Measurements from ENCODE around the gene AMER3.

DNA sequence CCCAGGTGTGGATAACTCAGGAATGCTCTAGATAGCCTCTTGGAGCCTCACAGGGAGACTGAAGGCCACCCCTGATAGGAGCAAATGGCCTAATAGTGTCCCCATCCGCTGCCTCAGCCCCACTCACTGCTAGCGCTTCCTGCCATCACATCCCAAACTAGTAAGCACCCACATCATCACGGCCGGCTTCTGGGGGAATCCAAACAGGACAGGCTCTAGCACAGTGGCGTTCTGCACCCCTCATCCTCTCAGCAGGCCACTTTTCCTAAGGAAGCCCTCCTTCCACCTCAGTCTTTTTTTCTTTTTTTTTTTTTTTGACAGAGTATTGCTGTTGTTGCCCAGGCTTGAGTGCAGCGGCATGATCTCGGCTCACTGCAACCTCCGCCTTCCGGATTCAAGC lies 6.3 kb upstream of the AMER3 start:
- TF ChIP-seq, protein P1, sequence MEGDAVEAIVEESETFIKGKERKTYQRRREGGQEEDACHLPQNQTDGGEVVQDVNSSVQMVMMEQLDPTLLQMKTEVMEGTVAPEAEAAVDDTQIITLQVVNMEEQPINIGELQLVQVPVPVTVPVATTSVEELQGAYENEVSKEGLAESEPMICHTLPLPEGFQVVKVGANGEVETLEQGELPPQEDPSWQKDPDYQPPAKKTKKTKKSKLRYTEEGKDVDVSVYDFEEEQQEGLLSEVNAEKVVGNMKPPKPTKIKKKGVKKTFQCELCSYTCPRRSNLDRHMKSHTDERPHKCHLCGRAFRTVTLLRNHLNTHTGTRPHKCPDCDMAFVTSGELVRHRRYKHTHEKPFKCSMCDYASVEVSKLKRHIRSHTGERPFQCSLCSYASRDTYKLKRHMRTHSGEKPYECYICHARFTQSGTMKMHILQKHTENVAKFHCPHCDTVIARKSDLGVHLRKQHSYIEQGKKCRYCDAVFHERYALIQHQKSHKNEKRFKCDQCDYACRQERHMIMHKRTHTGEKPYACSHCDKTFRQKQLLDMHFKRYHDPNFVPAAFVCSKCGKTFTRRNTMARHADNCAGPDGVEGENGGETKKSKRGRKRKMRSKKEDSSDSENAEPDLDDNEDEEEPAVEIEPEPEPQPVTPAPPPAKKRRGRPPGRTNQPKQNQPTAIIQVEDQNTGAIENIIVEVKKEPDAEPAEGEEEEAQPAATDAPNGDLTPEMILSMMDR (IDR thresholded peaks at IDR 0.05 in 4 of 5, conservative IDR thresholded peaks at IDR 0.05 in 1 of 5), result no peak
- TF ChIP-seq POLR2A (IDR thresholded peaks at IDR 0.05), result no peak
